H9 (cell line): ENCODE measurements around the gene CEP164. TPM values are rescaled to one million over a fixed set of nuclear protein-coding genes. Genes with fewer than 3 reads are reported as not detected.

Experiments
- DNase-seq: peaks from one replicate; pipeline ENCODE4 v3.0.0-alpha.2; 2017
- H2AFZ ChIP-seq: one replicate; pipeline ENCODE4 v1.6.1; 2013; ENCODE audit warnings: mild to moderate bottlenecking, low read length, control low read depth, moderate library complexity
- H2AK5ac ChIP-seq: 2 replicates; pipeline ENCODE4 v1.6.1; 2013; ENCODE audit warnings: low read length, control low read depth, mixed read lengths; ENCODE audit not compliant: insufficient read length
- H2BK120ac ChIP-seq: one replicate; pipeline ENCODE4 v1.6.1; 2013; ENCODE audit warnings: low read depth, mild to moderate bottlenecking, low read length, control low read depth, inconsistent platforms; ENCODE audit not compliant: poor library complexity, severe bottlenecking
- H2BK12ac ChIP-seq: 2 replicates; pipeline ENCODE4 v1.6.1; 2013; ENCODE audit warnings: low read length, control low read depth, mixed read lengths, low read depth; ENCODE audit not compliant: insufficient read length
- H2BK15ac ChIP-seq: 2 replicates; pipeline ENCODE4 v1.6.1; 2013; ENCODE audit warnings: low read depth, low read length, control low read depth
- H2BK20ac ChIP-seq: one replicate; pipeline ENCODE4 v1.6.1; 2013; ENCODE audit warnings: low read depth, mild to moderate bottlenecking, low read length, control low read depth, inconsistent platforms; ENCODE audit not compliant: poor library complexity, severe bottlenecking
- H2BK5ac ChIP-seq: 2 replicates; pipeline ENCODE4 v1.6.1; 2013; ENCODE audit warnings: low read length, control low read depth, mixed read lengths; ENCODE audit not compliant: insufficient read length
- H3K14ac ChIP-seq: 2 replicates; pipeline ENCODE4 v1.6.1; 2013; ENCODE audit warnings: low read length, control low read depth; ENCODE audit not compliant: insufficient read depth
- H3K18ac ChIP-seq: 2 replicates; pipeline ENCODE4 v1.6.1; 2013; ENCODE audit warnings: low read depth, mild to moderate bottlenecking, mixed read lengths, low read length, control low read depth; ENCODE audit not compliant: insufficient read length
- H3K23ac ChIP-seq: 2 replicates; pipeline ENCODE4 v1.6.1; 2013; ENCODE audit warnings: low read length, control low read depth, mixed read lengths, low read depth; ENCODE audit not compliant: insufficient read length
- H3K23me2 ChIP-seq: 2 replicates; pipeline ENCODE4 v1.6.1; 2013; ENCODE audit warnings: low read depth, mild to moderate bottlenecking, mixed read lengths, low read length, control low read depth; ENCODE audit not compliant: insufficient read length, poor library complexity, severe bottlenecking
- H3K27ac ChIP-seq: 2 replicates; pipeline ENCODE4 v1.5.1; 2013; ENCODE audit warnings: low read length, control low read depth, mixed read lengths, low read depth; ENCODE audit not compliant: insufficient read length
- H3K27me3 ChIP-seq: 2 replicates; pipeline ENCODE4 v1.6.1; 2013; ENCODE audit warnings: low read length, control low read depth, inconsistent platforms; ENCODE audit not compliant: insufficient read depth
- H3K4ac ChIP-seq: 2 replicates; pipeline ENCODE4 v1.6.1; 2013; ENCODE audit warnings: low read depth, mild to moderate bottlenecking, control low read depth, inconsistent platforms, low read length, moderate library complexity
- H3K4me1 ChIP-seq: 2 replicates; pipeline ENCODE4 v1.6.1; 2013; ENCODE audit warnings: low read length, control low read depth, inconsistent platforms; ENCODE audit not compliant: insufficient read depth
- H3K4me2 ChIP-seq: 2 replicates; pipeline ENCODE4 v1.6.1; 2013; ENCODE audit warnings: low read length, control low read depth, mixed read lengths; ENCODE audit not compliant: insufficient read length, insufficient read depth
- H3K56ac ChIP-seq: 2 replicates; pipeline ENCODE4 v1.6.1; 2013; ENCODE audit warnings: low read depth, mild to moderate bottlenecking, mixed read lengths, low read length, control low read depth; ENCODE audit not compliant: insufficient read length
- H3K79me1 ChIP-seq: 2 replicates; pipeline ENCODE4 v1.6.1; 2013; ENCODE audit warnings: low read depth, mild to moderate bottlenecking, moderate library complexity, low read length, control low read depth, inconsistent platforms; ENCODE audit not compliant: insufficient read depth, poor library complexity, severe bottlenecking
- H3K79me2 ChIP-seq: 2 replicates; pipeline ENCODE4 v1.6.1; 2013; ENCODE audit warnings: low read length, control low read depth, inconsistent platforms; ENCODE audit not compliant: insufficient read depth
- H3K9ac ChIP-seq: 2 replicates; pipeline ENCODE4 v1.6.1; 2013; ENCODE audit warnings: low read length, control low read depth, mixed read lengths; ENCODE audit not compliant: insufficient read length; ENCODE audit errors: extremely low read depth
- H3K9me3 ChIP-seq: one replicate; pipeline ENCODE4 v1.6.1; 2013; ENCODE audit warnings: low read depth, low read length, inconsistent platforms; ENCODE audit not compliant: control insufficient read depth
- H3T11ph ChIP-seq: one replicate; pipeline ENCODE4 v1.6.1; 2013; ENCODE audit warnings: mild to moderate bottlenecking, low read length, control low read depth, inconsistent platforms
- H4K20me1 ChIP-seq: one replicate; pipeline ENCODE4 v1.6.1; 2013; ENCODE audit not compliant: control insufficient read depth, insufficient read length, insufficient read depth
- H4K5ac ChIP-seq: 2 replicates; pipeline ENCODE4 v1.6.1; 2013; ENCODE audit warnings: low read depth, mild to moderate bottlenecking, mixed read lengths, low read length, control low read depth; ENCODE audit not compliant: insufficient read length
- H4K8ac ChIP-seq: replicated peaks from 2 replicates; pipeline ENCODE4 v1.6.1; 2013; ENCODE audit warnings: low read length, control low read depth, mixed read lengths, low read depth; ENCODE audit not compliant: insufficient read length
- H4K91ac ChIP-seq: 2 replicates; pipeline ENCODE4 v1.6.1; 2013; ENCODE audit warnings: low read depth, mild to moderate bottlenecking, moderate library complexity, mixed read lengths, low read length, control low read depth; ENCODE audit not compliant: insufficient read length
- H3K27ac Mint-ChIP-seq, 3 experiments: 2 replicates in 2 of 3; 3 replicates in 1 of 3; pipeline ENCODE4 v1.8.0; 2020 to 2021; ENCODE audit warnings: mixed read lengths in 3 of 3, mild to moderate bottlenecking in 1 of 3, moderate library complexity in 1 of 3
- H3K27me3 Mint-ChIP-seq: 2 replicates; pipeline ENCODE4 v1.8.0; 2021; ENCODE audit warnings: low read depth, mild to moderate bottlenecking, moderate library complexity, mixed read lengths
- H3K36me3 Mint-ChIP-seq, 3 experiments: 2 replicates in 2 of 3; 3 replicates in 1 of 3; pipeline ENCODE4 v1.8.0; 2020 to 2021; ENCODE audit warnings: low read depth in 3 of 3, mixed read lengths in 3 of 3; ENCODE audit not compliant: insufficient read depth in 1 of 3
- H3K4me1 Mint-ChIP-seq, 2 experiments: 2 replicates each; pipeline ENCODE4 v1.8.0; 2020; ENCODE audit warnings: mixed read lengths in 2 of 2
- H3K4me3 Mint-ChIP-seq, 2 experiments: 2 replicates in 1 of 2; 3 replicates in 1 of 2; pipeline ENCODE4 v1.8.0; 2020 to 2021; ENCODE audit warnings: mild to moderate bottlenecking in 2 of 2, mixed read lengths in 2 of 2, moderate library complexity in 1 of 2
- H3K9me3 Mint-ChIP-seq, 2 experiments: 2 replicates in 1 of 2; 3 replicates in 1 of 2; pipeline ENCODE4 v1.8.0; 2020; ENCODE audit warnings: mild to moderate bottlenecking in 2 of 2, mixed read lengths in 2 of 2, moderate library complexity in 1 of 2
- CTCF ChIP-seq: fragments of 200-600 bp; sonication (generic); conservative IDR thresholded peaks from 3 replicates; pipeline ENCODE4 v1.8.0; 2021; ENCODE audit warnings: antibody characterized with exemption, mild to moderate bottlenecking
- WGBS: extraction: QIAGEN DNeasy Blood & Tissue Kit; methylation state at CpG from one replicate; pipeline ENCODE4 v1.1.7; 2013; ENCODE audit warnings: missing lambda C conversion rate, low lambda C conversion rate, mixed read lengths; ENCODE audit not compliant: insufficient read length; ENCODE audit errors: extremely low coverage; 5-methylcytosine and 5-hydroxymethylcytosine counted together
- total RNA-seq: library from RNA; stranded (reverse); gene quantifications from 2 replicates; pipeline ENCODE4 v1.2.1, GENCODE V29; 2021

The CEP164 gene
- total RNA-seq, 1 experiment from 2014 or later = 24.9 TPM

GRCh38 chr11:117298195-117298594, 29.5 kb upstream of the CEP164 start:
- Histone ChIP-seq H4K91ac (no peak overlapping the region), H3K79me1 (no peaks in the 10 kb centered on the region), H4K20me1 (no peaks in the 10 kb centered on the region), H3K14ac (no peak overlapping the region), H3K23me2 (no peaks in the 10 kb centered on the region), H3K9ac (no peak overlapping the region), H3T11ph (no peak overlapping the region), H2BK15ac (no peak overlapping the region), H3K9me3 (no peaks in the 10 kb centered on the region), H4K5ac (no peak overlapping the region), H2AK5ac (no peak overlapping the region), H2AFZ (no peak overlapping the region), H3K79me2 (no peaks in the 10 kb centered on the region), H3K18ac (no peak overlapping the region), H2BK12ac (no peak overlapping the region), H2BK5ac (no peak overlapping the region), H3K56ac (no peak overlapping the region), H4K8ac (no peak overlapping the region), H3K27ac (no peak overlapping the region), H3K27me3 (no peaks in the 10 kb centered on the region), H3K4ac (no peak overlapping the region), H2BK120ac (no peak overlapping the region), H3K4me2 (no peak overlapping the region), H2BK20ac (no peak overlapping the region), H3K4me1 (peaks cover 4% of the 10 kb centered on the region; the same call in 1 of the 2 replicates), H3K23ac (no peak overlapping the region)
- TF ChIP-seq CTCF = no peak
- H3K4me3 Mint-ChIP-seq = no peak overlapping the region
- H3K9me3 Mint-ChIP-seq = no peaks in the 10 kb centered on the region
- peaks cover 23 to 24% of the 10 kb centered on the region in 2 experiments for H3K4me1 Mint-ChIP-seq
- no CpG with 5 or more reads among the region's 8 CpGs for WGBS
- H3K27me3 Mint-ChIP-seq = no peaks in the 10 kb centered on the region; the same call in 1 of the 2 replicates
- H3K36me3 Mint-ChIP-seq = peaks cover 0 to 8% (median 6%) of the 10 kb centered on the region in 3 experiments; a peak in 4 of 7 replicates
- H3K27ac Mint-ChIP-seq = no peak overlapping the region
- no peak for DNase-seq
